ENCODE measurements around the gene POF1B.

The POF1B gene

DNA sequence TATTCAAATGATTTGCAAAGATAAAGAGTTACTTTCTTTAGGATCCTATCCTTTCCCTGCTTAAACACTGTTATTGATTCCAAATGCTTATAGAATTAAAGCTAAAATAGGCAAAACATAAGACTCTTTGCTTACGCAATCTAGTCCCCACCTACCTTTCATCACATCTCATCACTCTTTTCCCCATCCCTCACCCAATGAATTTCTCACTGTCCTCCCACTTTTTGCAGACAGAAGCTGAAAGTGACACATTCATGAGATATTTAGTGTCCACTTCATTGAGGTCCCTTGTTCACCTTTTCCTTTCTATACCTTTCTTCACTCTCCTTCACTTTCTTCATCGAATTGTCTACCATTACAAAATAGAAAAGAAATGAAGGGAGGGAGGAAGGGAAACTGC, 136.3 kb downstream of the POF1B start:
- DNase-seq: no peak

Measured in CD4-positive, alpha-beta T cell treated with Interleukin-21 for 1 hour (primary cell).